Stimulated activated CD4-positive, alpha-beta T cell treated with anti-CD3 and anti-CD28 coated beads, Interleukin-4, amount 100 ng/mL, for 24 hours (primary cell): ENCODE results near the gene SSBP3.
A peak's percentile ranks its signal among the peaks of the same experiment; 100 is the strongest.

ENCODE experiments used
- DNase-seq: peaks from one replicate; pipeline ENCODE4 v3.0.0-alpha.2; 2020

Gene SSBP3

GRCh38 chr1:54371038-54371941, 34.9 kb downstream of the SSBP3 start:
- no peak for DNase-seq

DNA sequence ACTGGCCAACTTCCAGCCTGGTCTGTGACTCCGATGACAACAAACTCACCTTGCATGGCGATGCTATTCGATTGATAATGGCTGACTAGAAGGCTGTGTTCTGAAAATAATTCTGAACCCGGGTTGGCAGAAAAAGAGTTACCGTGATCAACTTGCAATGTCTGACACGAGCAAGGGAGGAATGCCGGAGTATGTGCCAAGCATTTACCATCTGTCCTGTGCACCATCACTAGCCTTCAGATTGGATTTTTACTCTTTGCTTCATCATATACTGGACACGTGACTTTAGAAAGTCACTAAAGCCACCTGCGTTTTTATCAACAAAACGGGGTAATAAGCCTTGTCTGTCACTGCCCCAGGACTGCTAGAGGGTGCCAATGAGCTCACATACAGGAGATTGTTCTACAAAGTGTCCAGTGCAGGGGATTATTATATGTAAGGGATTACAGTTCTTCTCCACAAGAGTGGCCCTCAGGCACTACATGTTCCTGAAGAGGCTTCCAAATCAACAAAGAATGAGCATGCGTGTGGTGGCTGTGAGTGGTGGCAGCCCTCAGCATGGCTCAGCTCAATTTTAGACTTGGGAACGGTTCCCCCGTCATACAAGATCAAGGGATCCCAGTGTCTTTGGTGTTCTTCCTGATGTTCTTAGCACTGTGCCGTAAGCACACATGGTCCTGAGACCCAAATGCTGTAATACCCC, 35.8 kb downstream of the SSBP3 start:
- no peak for DNase-seq

DNA sequence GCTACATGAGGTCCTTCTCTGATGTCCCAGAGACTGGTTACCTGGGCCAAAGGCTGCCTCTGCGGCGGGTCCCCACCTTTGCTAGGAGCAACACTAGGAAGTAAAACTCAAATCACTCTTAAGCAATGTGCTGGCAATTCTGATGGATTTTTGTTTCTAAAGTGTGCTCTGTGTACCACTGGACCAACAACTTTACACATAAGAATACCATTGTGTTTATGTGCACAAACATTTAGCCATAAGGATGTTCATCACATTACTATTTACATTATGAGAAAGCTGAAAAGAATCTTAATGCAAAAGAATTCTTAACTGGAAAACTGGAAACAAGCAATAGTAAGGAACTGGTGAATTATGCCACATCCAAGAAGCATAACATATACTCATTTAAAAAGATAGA, 38.6 kb downstream of the SSBP3 start:
- no peak for DNase-seq

DNA sequence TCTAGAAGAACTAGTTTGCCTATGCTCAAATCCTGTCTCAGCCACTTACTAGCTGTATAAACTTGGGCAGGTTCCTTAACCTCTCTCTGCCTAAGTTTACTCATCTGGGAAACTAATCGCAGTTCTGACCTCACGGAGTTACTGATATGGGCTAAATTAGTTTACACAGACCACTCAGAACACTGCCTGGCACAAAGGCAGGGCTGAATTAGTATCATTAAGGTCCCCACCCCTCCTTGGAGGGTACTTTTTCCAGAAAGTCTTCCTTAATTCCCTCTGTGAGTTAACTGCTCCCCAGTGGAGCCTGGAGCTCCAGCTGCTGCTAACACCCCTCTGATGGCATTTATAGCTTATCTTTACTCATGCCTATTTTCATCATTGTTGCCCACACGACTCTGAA, 40.3 kb downstream of the SSBP3 start:
- no peak for DNase-seq

DNA sequence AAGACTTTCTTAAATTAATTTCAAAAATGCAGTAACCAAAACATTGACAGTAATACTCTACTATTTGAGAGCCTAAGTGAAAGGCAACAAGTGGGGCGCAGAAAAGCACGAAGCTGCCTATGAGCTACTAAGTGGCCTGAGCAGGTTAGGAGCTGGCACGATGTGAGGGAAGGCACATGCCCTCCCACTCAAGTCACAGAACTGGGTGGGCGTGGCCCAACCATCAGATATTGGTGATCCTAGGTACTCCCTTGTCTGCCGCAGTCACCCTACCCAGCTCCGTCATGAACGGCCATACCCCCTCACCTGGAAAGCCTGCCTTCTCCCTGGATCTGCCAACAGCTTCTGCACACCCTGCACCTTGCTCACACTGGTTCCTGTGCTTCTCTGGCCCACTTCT, 40.8 kb downstream of the SSBP3 start:
- no peak for DNase-seq

DNA sequence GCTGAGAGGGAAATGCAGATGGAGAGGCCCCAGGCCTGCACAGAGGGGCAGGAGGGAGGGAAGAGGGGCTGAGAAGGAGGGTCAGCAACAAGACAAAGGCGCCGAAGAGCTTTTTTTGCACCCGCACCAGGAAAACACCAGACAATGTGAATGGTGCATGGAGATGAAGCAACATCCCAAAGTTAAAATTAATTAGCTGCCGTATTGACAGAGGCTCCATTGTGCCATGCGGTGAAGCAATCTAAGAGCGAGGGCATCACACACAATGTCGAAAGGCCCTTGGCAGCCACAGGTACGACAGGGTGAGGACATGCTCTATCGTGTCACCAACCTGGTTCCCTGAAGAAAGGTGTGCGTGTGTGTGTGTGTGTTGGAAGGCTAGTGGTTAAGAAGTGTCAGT, 41.2 kb downstream of the SSBP3 start:
- DNase-seq = no peak

DNA sequence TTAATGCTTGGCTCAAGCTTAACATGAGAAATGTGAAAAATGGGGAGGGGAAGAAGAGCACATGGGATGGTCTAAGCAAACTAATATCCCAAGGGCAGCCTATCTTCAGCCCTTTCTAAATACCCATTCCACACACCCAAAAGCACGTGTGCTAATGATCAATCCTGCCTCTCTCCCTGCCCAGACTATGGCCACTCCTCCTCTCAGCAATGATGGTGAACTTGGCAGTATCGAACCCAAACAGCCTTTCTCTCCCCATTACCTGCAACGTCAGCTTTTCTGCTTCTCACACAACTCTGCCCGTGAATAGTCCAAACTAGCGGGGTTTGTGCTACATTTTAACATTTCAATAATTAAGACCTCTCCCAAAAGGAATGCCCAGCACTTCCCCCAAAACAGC, 41.6 kb downstream of the SSBP3 start:
- no peak for DNase-seq

GRCh38 chr1:54363925-54364324, 42.3 kb downstream of the SSBP3 start:
- DNase-seq = no peak

DNA sequence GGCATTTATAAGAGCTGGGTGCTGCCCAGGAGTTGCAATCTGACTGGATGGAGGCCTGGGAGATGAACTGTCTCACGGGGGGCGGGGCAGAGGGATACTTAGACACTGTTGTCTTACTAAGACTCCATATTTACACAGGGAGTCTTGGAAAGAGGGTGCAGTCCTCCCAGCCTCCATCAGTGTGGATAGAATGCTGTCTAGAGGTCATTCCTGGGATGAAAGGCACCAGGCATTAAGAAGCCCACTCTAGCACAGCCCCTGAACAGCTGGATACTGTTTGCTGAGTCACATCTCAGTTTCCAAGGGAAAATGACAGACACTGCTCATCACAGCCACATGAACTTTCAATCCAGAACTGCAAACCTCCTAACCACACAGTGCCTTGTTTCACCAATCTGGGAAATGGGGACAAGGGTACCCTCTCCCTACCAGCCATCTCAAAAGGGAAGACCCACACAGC, 43.3 kb downstream of the SSBP3 start:
- DNase-seq = no peak

DNA sequence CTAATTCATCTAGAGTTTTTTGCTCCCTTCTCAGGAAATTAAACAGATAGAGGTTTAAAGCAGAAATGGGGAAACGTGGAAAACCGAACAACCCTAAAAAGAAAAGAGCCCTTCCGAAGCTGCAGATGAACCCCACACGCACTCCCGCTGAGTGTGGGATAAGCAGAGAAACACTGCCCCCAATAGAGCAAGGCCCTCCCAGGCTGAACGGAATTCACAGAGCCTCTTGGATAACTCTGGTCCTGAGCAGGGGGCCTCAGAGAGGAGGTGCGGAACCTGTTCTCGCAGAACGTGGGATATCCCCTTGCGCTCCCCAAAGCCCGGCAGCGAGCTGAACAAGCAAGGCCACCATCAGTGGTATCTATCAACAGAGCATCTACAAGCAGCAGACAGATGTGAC, 44.9 kb downstream of the SSBP3 start:
- DNase-seq = no peak

GRCh38 chr1:54360165-54361005, 45.8 kb downstream of the SSBP3 start:
- DNase-seq = no peak

- DNase-seq = peak; percentile 36
Observed at GRCh38 chr1:54359393-54360162, 46.6 kb downstream of the SSBP3 start.

GRCh38 chr1:54358503-54359168, 47.6 kb downstream of the SSBP3 start:
- DNase-seq = no peak

DNA sequence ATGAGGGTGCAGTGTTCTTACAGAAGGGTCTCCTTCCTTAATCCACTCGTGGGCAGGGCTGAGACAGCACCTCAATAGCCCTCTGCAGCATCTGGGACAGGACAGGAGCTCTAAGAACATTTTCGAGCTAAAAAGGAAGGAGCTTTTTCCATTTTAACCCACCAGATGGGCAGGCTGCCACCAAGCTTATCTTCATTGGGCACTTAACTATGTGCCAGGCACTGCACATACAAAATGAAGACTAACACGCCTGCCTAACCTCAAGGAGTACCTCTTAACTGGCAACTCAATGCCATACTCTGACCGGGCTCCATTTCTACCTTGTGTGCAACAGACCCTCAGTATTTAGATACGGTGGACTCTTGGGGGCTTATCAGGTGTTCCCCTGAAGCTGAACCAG, 48.2 kb downstream of the SSBP3 start:
- DNase-seq = no peak

- peak; percentile 31 for DNase-seq
Observed at GRCh38 chr1:54356680-54357147, 49.5 kb downstream of the SSBP3 start.

- no peak for DNase-seq
Observed at GRCh38 chr1:54355931-54356679, 50.1 kb downstream of the SSBP3 start.

GRCh38 chr1:54354899-54355298, 51.3 kb downstream of the SSBP3 start:
- no peak for DNase-seq

DNA sequence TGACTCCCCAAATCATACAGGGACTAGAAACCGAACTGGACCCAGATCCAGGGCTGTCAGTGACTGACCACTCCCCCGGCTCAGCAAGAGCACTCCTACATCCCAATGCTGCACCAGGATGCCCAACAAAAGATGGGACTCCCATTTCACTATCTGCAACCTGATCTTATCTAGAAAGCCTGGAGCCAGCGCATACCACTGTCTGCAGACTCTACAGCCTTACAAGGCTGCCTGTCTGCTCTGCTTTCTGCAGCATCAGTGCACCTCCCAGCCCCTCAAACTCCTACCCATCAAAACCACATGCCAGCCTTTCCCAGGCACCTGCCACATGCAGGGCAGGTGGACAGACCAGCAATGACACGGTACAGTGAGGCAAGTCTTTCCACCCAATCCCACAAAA, 52.2 kb downstream of the SSBP3 start:
- DNase-seq = no peak

- no peak for DNase-seq
Observed at GRCh38 chr1:54352755-54353154, 53.4 kb downstream of the SSBP3 start.

DNA sequence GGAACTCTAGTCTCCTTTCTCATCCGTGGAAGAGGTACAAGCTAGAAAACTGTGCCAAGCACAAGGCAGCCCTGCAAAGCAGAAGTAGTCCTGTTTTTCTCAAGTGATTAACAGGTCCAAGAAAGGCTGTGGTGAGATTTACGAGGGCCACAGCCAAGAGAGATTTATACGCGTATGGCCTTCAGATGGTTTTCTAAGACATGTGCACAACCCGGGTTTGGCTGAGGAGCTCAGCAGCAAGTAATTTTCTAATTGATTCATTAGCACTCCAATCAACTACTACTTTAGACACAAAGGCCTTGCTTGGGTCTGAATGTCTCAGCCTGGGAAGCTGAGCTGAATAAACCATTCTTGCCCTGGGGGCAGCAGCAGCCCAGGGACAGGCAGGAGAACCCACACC, 55.8 kb downstream of the SSBP3 start:
- no peak for DNase-seq

- no peak for DNase-seq
Observed at GRCh38 chr1:54348700-54349021, 57.5 kb downstream of the SSBP3 start.
